Measurements from ENCODE around the gene FBXO31.

The FBXO31 gene

DNA sequence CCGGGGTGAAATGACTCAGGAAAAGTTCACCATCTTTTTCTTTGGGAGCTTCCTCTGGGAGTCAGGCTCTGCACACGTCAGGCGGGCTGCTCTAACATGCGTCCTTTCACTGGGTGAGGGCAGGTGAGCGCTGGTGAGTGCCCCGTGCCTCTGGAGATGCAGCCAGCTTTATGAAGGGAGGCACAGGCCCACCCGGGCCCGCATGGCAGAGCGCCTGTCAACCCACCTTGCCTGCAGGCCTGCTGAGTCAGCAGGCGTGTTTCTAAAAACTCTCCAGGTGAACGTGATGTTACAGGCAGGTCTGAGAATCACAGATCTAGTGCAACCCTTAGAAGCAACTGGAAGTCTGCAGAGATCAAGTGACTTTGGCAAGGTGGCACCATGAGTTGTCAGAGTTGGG is 27.0 kb upstream of the FBXO31 start:
- TF ChIP-seq, protein P1, sequence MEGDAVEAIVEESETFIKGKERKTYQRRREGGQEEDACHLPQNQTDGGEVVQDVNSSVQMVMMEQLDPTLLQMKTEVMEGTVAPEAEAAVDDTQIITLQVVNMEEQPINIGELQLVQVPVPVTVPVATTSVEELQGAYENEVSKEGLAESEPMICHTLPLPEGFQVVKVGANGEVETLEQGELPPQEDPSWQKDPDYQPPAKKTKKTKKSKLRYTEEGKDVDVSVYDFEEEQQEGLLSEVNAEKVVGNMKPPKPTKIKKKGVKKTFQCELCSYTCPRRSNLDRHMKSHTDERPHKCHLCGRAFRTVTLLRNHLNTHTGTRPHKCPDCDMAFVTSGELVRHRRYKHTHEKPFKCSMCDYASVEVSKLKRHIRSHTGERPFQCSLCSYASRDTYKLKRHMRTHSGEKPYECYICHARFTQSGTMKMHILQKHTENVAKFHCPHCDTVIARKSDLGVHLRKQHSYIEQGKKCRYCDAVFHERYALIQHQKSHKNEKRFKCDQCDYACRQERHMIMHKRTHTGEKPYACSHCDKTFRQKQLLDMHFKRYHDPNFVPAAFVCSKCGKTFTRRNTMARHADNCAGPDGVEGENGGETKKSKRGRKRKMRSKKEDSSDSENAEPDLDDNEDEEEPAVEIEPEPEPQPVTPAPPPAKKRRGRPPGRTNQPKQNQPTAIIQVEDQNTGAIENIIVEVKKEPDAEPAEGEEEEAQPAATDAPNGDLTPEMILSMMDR (conservative IDR thresholded peaks at IDR 0.05) = no peak
- no peak overlapping the region for H3K27ac ChIP-seq

DNA sequence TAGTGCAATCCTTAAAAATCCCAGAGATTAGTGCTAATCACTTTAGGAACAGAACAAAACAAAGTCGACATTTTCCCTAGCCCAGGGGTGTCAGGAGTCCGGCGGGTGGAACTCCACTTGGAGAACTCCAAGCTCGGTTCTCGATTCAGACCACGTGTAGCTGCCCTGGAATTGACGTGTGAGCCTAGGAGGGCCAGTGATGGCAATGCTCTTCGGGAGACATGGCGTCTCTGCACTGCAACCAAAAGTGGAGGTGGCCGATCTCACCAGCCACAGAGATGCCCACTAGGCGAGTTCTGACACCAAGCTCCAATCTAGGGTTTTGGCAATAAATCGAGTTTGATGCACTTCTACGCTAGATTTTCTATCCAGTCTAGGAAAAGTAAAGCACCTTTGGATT is 26.2 kb upstream of the FBXO31 start:
- no peak overlapping the region for H3K27ac ChIP-seq

DNA sequence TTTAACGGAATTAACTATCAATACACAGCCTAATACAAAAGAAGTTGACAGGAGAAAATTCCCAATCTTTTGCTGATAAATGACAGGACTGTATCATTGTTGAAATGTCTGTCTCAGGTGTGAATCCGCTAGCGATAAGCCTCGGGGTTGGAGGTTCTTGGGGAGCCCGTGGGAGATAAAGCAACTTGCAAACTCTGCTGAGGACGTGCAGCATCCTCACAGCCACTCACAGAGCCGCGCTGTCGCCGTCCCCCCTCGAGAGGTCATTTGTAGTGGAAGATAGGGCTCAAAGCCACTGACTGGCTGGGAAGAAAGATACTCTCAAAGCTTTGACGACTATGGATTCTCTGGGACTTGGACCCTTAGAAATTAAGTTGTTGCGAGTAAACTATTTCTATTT is 25.6 kb upstream of the FBXO31 start:
- TF ChIP-seq, protein P1 (conservative IDR thresholded peaks at IDR 0.05) = no peak
- no peak overlapping the region for H3K27ac ChIP-seq

More for the DNA sequence above, 26.2 kb upstream of the FBXO31 start:
- TF ChIP-seq, protein P1 (conservative IDR thresholded peaks at IDR 0.05) = no peak

DNA sequence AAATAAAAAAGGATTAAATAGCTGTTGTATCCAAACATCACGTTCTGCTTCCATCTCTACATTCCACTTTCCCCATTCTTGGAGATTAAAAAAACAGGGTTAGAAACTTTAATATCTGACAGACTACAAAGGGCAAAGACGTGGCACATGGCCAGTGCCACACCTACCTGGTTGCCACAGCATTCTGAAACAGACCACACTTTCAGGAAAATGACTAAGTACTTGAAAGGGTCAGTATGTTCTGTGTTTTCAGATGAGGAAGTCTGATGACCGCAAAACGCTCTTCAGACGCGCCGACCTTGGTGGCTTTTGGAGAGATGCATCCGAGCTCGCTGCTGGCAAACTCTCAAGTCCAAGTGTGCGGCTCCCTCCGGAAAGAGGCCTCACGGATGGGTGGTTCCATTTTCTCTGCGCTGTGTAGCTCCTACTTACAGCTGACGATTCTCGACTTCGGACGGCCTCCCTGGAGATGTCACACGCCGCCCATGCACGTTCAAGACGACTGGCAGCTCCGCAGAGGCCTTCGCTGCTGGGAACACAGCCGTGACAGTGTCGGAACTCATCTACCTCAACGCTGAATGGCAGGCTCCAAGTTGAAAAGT is 24.0 kb upstream of the FBXO31 start:
- no peak overlapping the region for H3K27ac ChIP-seq
- TF ChIP-seq, protein P1 (conservative IDR thresholded peaks at IDR 0.05) = no peak

DNA sequence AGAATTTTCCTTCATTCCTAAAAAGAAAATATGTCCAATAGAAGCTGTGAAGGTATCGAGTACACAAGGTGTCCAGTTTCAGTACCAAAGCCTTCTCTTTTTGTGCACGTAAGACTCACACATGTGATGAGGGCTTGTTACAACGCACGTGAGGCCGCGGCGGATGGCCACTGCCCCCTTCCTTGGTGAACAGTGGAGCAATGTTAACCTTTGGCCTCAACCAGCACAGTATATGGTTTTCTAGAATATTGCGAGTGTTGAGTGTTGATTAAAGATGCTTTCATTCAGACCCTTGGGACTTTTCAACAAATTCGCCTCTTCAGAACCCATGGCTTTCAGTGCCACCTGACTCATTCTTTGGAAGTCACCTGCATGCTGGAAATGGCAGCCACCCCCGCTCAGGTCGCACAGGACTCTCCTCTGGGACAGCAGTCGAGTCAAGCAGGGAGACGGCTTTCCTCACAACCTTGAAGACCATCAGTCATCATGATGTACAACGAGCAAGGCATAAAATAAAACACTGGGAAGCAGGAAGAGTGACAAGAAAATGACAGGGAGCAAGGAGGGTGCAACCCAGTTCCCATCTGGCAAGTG is 23.0 kb upstream of the FBXO31 start:
- TF ChIP-seq, protein P1 (conservative IDR thresholded peaks at IDR 0.05) = no peak
- no peak overlapping the region for H3K27ac ChIP-seq

DNA sequence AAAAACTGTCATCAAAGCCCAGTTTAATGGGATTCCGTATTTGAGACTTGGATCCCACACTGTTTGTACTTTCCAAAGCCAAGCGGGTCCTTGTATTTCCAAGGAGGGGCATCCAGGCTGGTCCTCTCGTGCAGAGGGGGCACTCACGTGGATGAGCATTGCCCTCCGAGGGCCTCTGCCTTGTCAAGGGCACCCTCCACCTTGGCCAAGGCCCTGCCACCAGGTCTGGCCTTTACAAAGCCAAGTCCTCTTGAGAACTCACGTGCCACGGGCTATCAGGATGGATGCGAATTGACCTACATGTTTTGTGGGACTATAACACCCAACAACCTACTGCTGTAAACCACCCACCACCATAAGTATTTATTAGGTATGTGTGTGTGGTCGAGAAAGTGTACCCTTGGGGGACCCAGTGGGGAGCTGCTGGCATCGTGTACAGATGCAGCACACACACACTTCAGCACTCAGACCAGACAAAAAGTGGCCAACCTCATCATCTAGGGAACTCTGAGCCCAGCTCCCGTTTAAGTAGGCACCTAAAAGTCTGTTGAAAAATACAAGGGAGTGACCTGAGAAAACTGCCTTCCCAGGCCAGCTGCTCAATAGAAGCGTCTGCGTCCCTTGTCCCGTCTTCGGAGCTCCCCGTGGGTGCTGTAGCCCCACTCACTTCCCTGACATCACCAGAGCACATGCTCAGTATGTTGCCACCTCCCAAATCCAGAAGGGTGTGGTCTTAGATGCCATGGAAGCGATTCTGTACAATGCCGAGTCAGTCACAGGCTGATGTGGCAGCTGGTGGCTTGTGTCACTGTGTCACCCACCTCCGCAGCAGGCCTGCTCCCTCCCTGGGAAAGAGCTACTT is 21.4 kb upstream of the FBXO31 start:
- no peak overlapping the region for H3K27ac ChIP-seq
- TF ChIP-seq, protein P1 (conservative IDR thresholded peaks at IDR 0.05) = no peak

DNA sequence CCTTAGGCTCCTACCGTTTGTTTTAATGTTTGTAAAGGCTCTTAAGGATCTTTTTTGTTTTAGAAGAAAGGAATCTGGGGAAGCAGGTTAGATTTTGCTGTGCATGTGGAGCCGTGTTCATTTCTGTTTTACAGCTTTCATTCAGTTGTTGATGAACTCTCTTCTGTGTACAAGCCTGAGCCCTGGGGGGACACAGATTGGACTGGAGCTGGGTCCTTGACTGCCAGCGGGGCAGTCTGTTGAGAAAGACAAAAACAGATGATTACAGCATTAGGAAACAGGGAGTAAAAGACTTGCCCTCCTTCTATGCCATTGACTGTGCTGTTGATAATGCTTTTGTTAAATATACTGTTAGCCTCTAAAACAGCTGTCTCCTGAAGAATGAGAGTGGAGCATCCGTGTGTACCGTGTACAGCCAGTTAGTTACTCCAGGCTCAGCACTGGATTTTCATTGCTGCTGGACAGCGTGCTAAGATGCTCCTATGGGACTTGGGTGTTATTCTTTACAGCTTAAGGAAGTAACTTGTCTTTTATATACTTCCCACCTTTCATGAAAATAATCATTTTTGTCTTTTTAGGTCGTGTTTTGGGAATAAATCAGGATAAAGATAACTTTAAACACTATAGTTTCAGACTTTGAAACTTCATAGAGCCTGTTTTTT is 11.7 kb upstream of the FBXO31 start:
- no peak overlapping the region for H3K27ac ChIP-seq
- TF ChIP-seq, protein P1 (conservative IDR thresholded peaks at IDR 0.05) = no peak
